OCI-LY1 (cell line): ENCODE measurements around the gene STK16.

Experiments
- H2AFZ ChIP-seq: fragments of 200-600 bp; sonication (generic), shearing (Covaris generic); 2 replicates; pipeline ENCODE4 v1.6.0; 2014; ENCODE audit warnings: antibody characterized with exemption, mild to moderate bottlenecking, low read length
- H3F3A ChIP-seq: fragments of 200-600 bp; sonication (generic), shearing (Covaris generic); 2 replicates; pipeline ENCODE4 v1.6.0; 2014; ENCODE audit warnings: mild to moderate bottlenecking, antibody characterized with exemption, low read length, moderate library complexity; ENCODE audit not compliant: insufficient read depth
- H3K27ac ChIP-seq: fragments of 200-600 bp; sonication (generic); 2 replicates; pipeline ENCODE4 v1.5.1; 2014; ENCODE audit warnings: low read length, mixed run types, mild to moderate bottlenecking, low read depth; ENCODE audit not compliant: poor library complexity, severe bottlenecking
- H3K27me3 ChIP-seq: fragments of 200-600 bp; sonication (generic); 2 replicates; pipeline ENCODE4 v1.6.0; 2014; ENCODE audit warnings: antibody characterized with exemption, mild to moderate bottlenecking, low read length, moderate library complexity; ENCODE audit not compliant: insufficient read depth
- H3K36me3 ChIP-seq: fragments of 200-600 bp; sonication (generic); 2 replicates; pipeline ENCODE4 v1.6.1; 2014; ENCODE audit warnings: mild to moderate bottlenecking, antibody characterized with exemption, low read length, moderate library complexity, mixed read lengths; ENCODE audit not compliant: insufficient read depth
- H3K4me1 ChIP-seq: fragments of 200-600 bp; sonication (generic); 2 replicates; pipeline ENCODE4 v1.5.1; 2014; ENCODE audit warnings: mild to moderate bottlenecking, low read length, moderate library complexity; ENCODE audit not compliant: insufficient read depth, severe bottlenecking
- H3K4me2 ChIP-seq: fragments of 200-600 bp; sonication (generic), shearing (Covaris generic); 2 replicates; pipeline ENCODE4 v1.6.1; 2014; ENCODE audit warnings: low read length
- H3K4me3 ChIP-seq: fragments of 200-600 bp; sonication (generic); 2 replicates; pipeline ENCODE4 v1.5.1; 2014; ENCODE audit warnings: low read length, low read depth, mild to moderate bottlenecking, mixed read lengths; ENCODE audit not compliant: poor library complexity, severe bottlenecking
- H3K79me2 ChIP-seq: fragments of 200-600 bp; shearing (Covaris generic); 2 replicates; pipeline ENCODE4 v1.6.1; 2016; ENCODE audit warnings: mixed run types, low read length, mixed read lengths; ENCODE audit not compliant: insufficient read depth
- H3K9ac ChIP-seq: fragments of 200-600 bp; sonication (generic), shearing (Covaris generic); 2 replicates; pipeline ENCODE4 v1.6.1; 2014; ENCODE audit warnings: mild to moderate bottlenecking, low read length, mixed read lengths
- H3K9me2 ChIP-seq: fragments of 200-600 bp; sonication (generic), shearing (Covaris generic); 2 replicates; pipeline ENCODE4 v1.6.1; 2014; ENCODE audit warnings: low read depth, mild to moderate bottlenecking, low read length, mixed read lengths
- H3K9me3 ChIP-seq: fragments of 200-600 bp; shearing (Covaris generic); 2 replicates; pipeline ENCODE4 v1.6.1; 2014; ENCODE audit warnings: low read length, mixed read lengths
- H4K20me1 ChIP-seq: fragments of 200-600 bp; sonication (generic), shearing (Covaris generic); 2 replicates; pipeline ENCODE4 v1.6.0; 2016; ENCODE audit warnings: mild to moderate bottlenecking, low read length; ENCODE audit not compliant: insufficient read depth
- EZH2 ChIP-seq: fragments of 200-600 bp; sonication (generic), shearing (Covaris generic); IDR thresholded peaks from 2 replicates; pipeline ENCODE4 v1.8.0; 2017; ENCODE audit warnings: borderline replicate concordance, mixed run types, mild to moderate bottlenecking, antibody characterized with exemption, low read length, moderate library complexity, mixed read lengths
- TF ChIP-seq, protein P1 (sequence below): fragments of 200-600 bp; sonication (generic), shearing (Covaris generic); IDR thresholded peaks from 2 replicates; pipeline ENCODE4 v1.5.1; 2017; ENCODE audit warnings: mild to moderate bottlenecking, antibody characterized with exemption, low read length, moderate library complexity, mixed read lengths

Gene STK16

DNA sequence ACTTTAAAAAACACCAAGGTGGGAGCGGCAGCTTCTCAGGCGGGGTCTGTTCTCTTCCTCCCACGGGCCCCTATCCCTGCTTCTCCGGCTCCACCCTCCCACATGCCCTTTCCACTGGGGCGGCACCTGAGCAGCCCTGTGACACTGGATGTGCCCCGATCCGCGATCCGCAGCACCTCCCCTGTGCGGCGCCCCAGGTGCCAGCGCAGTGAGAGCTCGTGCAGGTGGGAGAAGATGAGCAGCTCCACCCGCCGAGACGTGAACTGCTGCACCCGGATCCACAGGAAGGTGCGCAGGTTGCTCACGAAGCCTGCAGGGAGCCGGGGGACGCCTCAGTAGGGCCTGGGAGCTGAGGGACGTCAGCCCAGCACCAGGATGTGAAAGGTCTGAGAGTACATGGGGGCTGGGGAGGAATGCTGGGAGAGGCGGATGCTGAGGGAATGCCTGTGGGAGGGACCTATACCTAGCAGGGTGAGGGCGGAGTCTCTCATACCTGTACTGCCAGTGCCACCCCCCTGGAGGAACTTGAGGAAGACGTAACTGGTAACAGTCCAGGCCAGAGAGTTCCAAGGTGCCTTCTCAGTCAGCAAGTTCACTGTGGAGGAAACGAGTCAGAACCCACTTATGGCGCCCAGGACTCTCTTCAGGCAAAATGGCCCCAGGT, 29.3 kb upstream of the STK16 start:
- peak overlapping the region; percentile 13 for H3K27ac ChIP-seq
- no peaks in the 10 kb centered on the region for H3K9me3 ChIP-seq
- H3F3A ChIP-seq, result no peaks in the 10 kb centered on the region
- no peak overlapping the region for H3K4me3 ChIP-seq
- no peaks in the 10 kb centered on the region for H3K79me2 ChIP-seq
- peaks cover 21% of the 10 kb centered on the region for H3K4me1 ChIP-seq
- H3K9me2 ChIP-seq, result no peaks in the 10 kb centered on the region
- no peak overlapping the region for H3K4me2 ChIP-seq
- no peaks in the 10 kb centered on the region for H3K27me3 ChIP-seq
- no peaks in the 10 kb centered on the region for H4K20me1 ChIP-seq
- peaks cover 67% of the 10 kb centered on the region for H3K36me3 ChIP-seq
- TF ChIP-seq EZH2, result no peak
- TF ChIP-seq, protein P1, sequence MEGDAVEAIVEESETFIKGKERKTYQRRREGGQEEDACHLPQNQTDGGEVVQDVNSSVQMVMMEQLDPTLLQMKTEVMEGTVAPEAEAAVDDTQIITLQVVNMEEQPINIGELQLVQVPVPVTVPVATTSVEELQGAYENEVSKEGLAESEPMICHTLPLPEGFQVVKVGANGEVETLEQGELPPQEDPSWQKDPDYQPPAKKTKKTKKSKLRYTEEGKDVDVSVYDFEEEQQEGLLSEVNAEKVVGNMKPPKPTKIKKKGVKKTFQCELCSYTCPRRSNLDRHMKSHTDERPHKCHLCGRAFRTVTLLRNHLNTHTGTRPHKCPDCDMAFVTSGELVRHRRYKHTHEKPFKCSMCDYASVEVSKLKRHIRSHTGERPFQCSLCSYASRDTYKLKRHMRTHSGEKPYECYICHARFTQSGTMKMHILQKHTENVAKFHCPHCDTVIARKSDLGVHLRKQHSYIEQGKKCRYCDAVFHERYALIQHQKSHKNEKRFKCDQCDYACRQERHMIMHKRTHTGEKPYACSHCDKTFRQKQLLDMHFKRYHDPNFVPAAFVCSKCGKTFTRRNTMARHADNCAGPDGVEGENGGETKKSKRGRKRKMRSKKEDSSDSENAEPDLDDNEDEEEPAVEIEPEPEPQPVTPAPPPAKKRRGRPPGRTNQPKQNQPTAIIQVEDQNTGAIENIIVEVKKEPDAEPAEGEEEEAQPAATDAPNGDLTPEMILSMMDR, result no peak
- H3K9ac ChIP-seq, result no peak overlapping the region
- no peak overlapping the region for H2AFZ ChIP-seq

DNA sequence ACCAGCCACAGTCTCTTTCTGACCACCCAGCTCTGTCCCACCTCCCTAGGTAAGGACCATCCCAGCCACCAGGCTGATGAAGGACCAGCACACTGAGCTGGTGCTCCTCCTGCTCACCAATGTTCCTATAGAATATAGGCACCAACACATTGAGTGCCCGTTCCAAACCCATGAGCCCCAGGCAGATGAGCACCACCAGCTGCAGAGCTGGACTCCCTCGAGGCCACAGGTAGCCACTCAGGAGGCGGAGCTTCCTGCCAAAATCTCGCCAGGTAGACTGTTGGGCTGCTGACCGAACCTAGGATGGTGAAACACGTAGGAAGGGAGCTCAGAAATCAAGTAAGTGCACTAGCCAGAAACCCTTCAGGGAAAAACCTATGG, 28.8 kb upstream of the STK16 start:
- no peaks in the 10 kb centered on the region for H3K79me2 ChIP-seq
- peaks cover 21% of the 10 kb centered on the region for H3K4me1 ChIP-seq
- H4K20me1 ChIP-seq, result no peaks in the 10 kb centered on the region
- TF ChIP-seq EZH2, result no peak
- TF ChIP-seq, protein P1, result no peak
- no peak overlapping the region for H2AFZ ChIP-seq
- H3K9me3 ChIP-seq, result no peaks in the 10 kb centered on the region
- H3K9me2 ChIP-seq, result no peaks in the 10 kb centered on the region
- H3K27me3 ChIP-seq, result no peaks in the 10 kb centered on the region
- no peaks in the 10 kb centered on the region for H3F3A ChIP-seq
- no peak overlapping the region for H3K4me2 ChIP-seq
- peaks cover 69% of the 10 kb centered on the region for H3K36me3 ChIP-seq
- H3K9ac ChIP-seq, result no peak overlapping the region
- no peak overlapping the region for H3K4me3 ChIP-seq
- H3K27ac ChIP-seq, result peak overlapping the region; percentile 13

GRCh38 chr2:219218217-219218731, 27.0 kb upstream of the STK16 start:
- Histone ChIP-seq H3K9me3 (no peaks in the 10 kb centered on the region), H3K27me3 (no peaks in the 10 kb centered on the region), H4K20me1 (no peaks in the 10 kb centered on the region), H3K36me3 (peaks cover 70% of the 10 kb centered on the region; the same call in 1 of the 2 replicates), H3K9me2 (no peaks in the 10 kb centered on the region), H3K4me3 (peak overlapping the region; percentile 84), H3K4me2 (peak overlapping the region; percentile 92), H3K79me2 (no peaks in the 10 kb centered on the region), H3K27ac (peak overlapping the region; percentile 54), H3K4me1 (peaks cover 21% of the 10 kb centered on the region), H3K9ac (peak overlapping the region; percentile 86), H3F3A (no peaks in the 10 kb centered on the region), H2AFZ (no peak overlapping the region)
- TF ChIP-seq EZH2, result no peak
- TF ChIP-seq, protein P1, result no peak
